COR-L47 (cell line): ENCODE data around the gene PLA2G2C.
"Not testable (repeated sequence)": the region's sequence is repeated elsewhere in the genome, so short reads cannot be mapped to it uniquely, and the experiment has no call there.

Source experiments
- DNase-seq: peaks from one replicate; lab custom pipeline; 2025; lab: John Stamatoyannopoulos, UW

The PLA2G2C gene

GRCh38 chr1:20130518-20130917 lies 55.8 kb downstream of the PLA2G2C start:
- not testable (repeated sequence) for DNase-seq

GRCh38 chr1:20126806-20127440 lies 59.4 kb downstream of the PLA2G2C start:
- DNase-seq: no peak

- DNase-seq: no peak
Observed at GRCh38 chr1:20126041-20126805, 60.1 kb downstream of the PLA2G2C start.

GRCh38 chr1:20125100-20125499 lies 61.2 kb downstream of the PLA2G2C start:
- DNase-seq: no peak

- DNase-seq: no peak
Observed at GRCh38 chr1:20124456-20125057, 61.8 kb downstream of the PLA2G2C start.

GRCh38 chr1:20123722-20124455 lies 62.4 kb downstream of the PLA2G2C start:
- DNase-seq: no peak

GRCh38 chr1:20120796-20121195 lies 65.5 kb downstream of the PLA2G2C start:
- no peak for DNase-seq

GRCh38 chr1:20119347-20119746 lies 67.0 kb downstream of the PLA2G2C start, which contains the start of gene PLA2G2D:
TSS of gene PLA2G2D (minus strand) at chr1:20119536. CDS start at chr1:20119498, 38 bp downstream.
- no peak for DNase-seq

- no peak for DNase-seq
Observed at GRCh38 chr1:20117236-20117635, 69.1 kb downstream of the PLA2G2C start.

GRCh38 chr1:20115916-20116315 lies 70.4 kb downstream of the PLA2G2C start:
- DNase-seq: no peak

- no peak for DNase-seq
Observed at GRCh38 chr1:20115479-20115878, 70.8 kb downstream of the PLA2G2C start.

GRCh38 chr1:20114021-20114648 lies 72.2 kb downstream of the PLA2G2C start:
- DNase-seq: no peak
